ENCODE measurements around the gene GHSR. TPM values are rescaled to one million over a fixed set of nuclear protein-coding genes. Genes with fewer than 3 reads are reported as not detected.
A peak's percentile ranks its signal among the peaks of the same experiment; 100 is the strongest.

The GHSR gene
- total RNA-seq, 2 experiments from 2014 or later = not detected

DNA sequence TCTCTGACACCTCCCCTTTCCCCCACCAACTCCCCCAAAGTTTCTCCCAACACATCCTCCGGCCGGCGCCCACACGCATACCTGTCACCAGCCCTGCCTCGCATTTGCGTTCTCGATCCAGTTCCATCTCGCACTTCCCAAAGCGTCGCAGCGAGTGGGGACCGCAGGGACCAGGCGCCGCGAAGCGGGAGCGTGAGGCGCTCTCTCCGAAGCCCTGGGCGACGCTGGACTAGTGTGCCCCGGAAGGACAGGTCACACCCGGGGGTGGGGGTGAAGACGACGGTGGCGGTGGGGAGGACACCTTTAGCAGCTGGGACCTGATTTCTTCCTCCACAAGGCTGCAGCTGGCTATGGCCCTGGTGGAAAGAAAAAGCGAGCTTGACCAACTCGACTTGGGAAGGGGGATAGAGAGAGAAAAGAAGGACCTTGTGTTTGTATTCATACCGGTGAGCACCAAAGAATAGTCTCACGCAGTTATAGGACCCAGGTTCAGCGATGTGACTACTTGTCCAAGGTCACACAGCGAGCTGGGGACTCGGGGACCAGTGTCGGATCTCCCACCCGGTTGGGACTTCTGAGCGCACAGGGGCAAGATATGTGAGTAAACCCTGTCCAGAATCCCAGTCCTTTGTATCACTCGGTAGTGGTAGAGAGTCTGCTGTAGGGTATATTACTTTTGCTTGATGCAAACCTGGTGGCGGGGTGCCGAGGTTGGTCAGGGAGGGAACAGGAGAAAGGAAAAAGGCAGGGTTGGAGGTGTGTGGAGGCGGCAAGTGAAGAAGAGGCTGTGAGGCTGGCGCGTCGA lies 607 bp upstream of the GHSR start:
- peaks cover 47 to 71% of the 10 kb centered on the region in 2 experiments for H3K27me3 ChIP-seq (ENCODE audit: control insufficient read depth in 1 of 2, insufficient read depth in 2 of 2, low read length in 2 of 2)
- ChIA-PET POLR2A (no interaction called here), CTCF (no interaction called here)

DNA sequence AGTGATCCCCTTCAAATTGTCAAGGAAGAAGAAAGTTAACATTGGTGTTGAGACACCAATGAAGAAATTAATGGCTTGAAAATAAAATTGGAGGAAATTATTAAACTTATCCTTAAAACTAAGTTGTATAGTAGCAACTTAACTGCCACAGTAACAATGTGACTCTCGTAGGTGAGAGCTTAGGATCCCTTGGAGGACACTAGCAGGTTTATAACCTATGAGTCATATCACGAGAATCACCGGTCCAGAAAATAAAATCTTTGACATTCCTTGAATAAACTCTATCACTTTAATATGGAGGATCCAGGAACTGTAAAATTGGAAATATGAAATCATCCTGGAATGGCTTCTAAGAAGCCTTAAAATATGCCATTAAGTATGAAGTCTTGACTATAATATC lies 2.1 kb downstream of the GHSR start:
- Mint-ChIP-seq H3K4me1 (ENCODE audit: low read depth) (peaks cover 32% of the 10 kb centered on the region), H3K27ac (no peak overlapping the region), H3K27me3 (peaks cover 87% of the 10 kb centered on the region), H3K36me3 (ENCODE audit: low read depth) (no peaks in the 10 kb centered on the region), H3K9me3 (no peaks in the 10 kb centered on the region), H3K4me3 (no peak overlapping the region)
- Histone ChIP-seq H3K9me3 (ENCODE audit: control insufficient read depth in 1 of 2, insufficient read depth in 1 of 2, low read length in 2 of 2) (peaks cover 0 to 28% of the 10 kb centered on the region in 2 experiments), H3K27ac (ENCODE audit: low read depth in 1 of 2, low read length in 2 of 2) (no peak overlapping the region), H3K27me3 (ENCODE audit: control insufficient read depth in 1 of 2, insufficient read depth in 2 of 2, low read length in 2 of 2) (peaks cover 48 to 62% of the 10 kb centered on the region in 2 experiments), H3K36me3 (ENCODE audit: insufficient read depth, low read length) (no peaks in the 10 kb centered on the region), H3K4me1 (ENCODE audit: insufficient read depth, low read length) (peaks cover 25% of the 10 kb centered on the region), H3K4me3 (ENCODE audit: low read length) (no peak overlapping the region)
- ATAC-seq (ENCODE audit: poor library complexity) = no peak
- POLR2A ChIA-PET = no interaction called here
- CTCF ChIA-PET = no interaction called here
- TF ChIP-seq, protein P1, sequence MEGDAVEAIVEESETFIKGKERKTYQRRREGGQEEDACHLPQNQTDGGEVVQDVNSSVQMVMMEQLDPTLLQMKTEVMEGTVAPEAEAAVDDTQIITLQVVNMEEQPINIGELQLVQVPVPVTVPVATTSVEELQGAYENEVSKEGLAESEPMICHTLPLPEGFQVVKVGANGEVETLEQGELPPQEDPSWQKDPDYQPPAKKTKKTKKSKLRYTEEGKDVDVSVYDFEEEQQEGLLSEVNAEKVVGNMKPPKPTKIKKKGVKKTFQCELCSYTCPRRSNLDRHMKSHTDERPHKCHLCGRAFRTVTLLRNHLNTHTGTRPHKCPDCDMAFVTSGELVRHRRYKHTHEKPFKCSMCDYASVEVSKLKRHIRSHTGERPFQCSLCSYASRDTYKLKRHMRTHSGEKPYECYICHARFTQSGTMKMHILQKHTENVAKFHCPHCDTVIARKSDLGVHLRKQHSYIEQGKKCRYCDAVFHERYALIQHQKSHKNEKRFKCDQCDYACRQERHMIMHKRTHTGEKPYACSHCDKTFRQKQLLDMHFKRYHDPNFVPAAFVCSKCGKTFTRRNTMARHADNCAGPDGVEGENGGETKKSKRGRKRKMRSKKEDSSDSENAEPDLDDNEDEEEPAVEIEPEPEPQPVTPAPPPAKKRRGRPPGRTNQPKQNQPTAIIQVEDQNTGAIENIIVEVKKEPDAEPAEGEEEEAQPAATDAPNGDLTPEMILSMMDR (IDR thresholded peaks at IDR 0.05) = no peak
- intact Hi-C loops (cut with DNase I, micrococcal nuclease) = no loop called here
- no peak for DNase-seq

More for the DNA sequence above, 607 bp upstream of the GHSR start:
- no peaks in the 10 kb centered on the region for H3K36me3 ChIP-seq (ENCODE audit: insufficient read depth, low read length)
- intact Hi-C loops (cut with DNase I, micrococcal nuclease) = no loop called here
- TF ChIP-seq, protein P1 (IDR thresholded peaks at IDR 0.05) = no peak
- no peaks in the 10 kb centered on the region for H3K36me3 Mint-ChIP-seq (ENCODE audit: low read depth)
- H3K27ac Mint-ChIP-seq = no peak overlapping the region
- ATAC-seq (ENCODE audit: poor library complexity) (no peak), DNase-seq (peak in 1 of 14 experiments; percentile 8)
- H3K9me3 ChIP-seq (ENCODE audit: control insufficient read depth in 1 of 2, insufficient read depth in 1 of 2, low read length in 2 of 2) = peaks cover 0 to 28% of the 10 kb centered on the region in 2 experiments
- H3K27me3 Mint-ChIP-seq = peaks cover 86% of the 10 kb centered on the region
- peaks cover 25% of the 10 kb centered on the region for H3K4me1 ChIP-seq (ENCODE audit: insufficient read depth, low read length)
- H3K4me3 ChIP-seq (ENCODE audit: low read length) = no peak overlapping the region
- peaks cover 32% of the 10 kb centered on the region for H3K4me1 Mint-ChIP-seq (ENCODE audit: low read depth)
- H3K9me3 Mint-ChIP-seq = no peaks in the 10 kb centered on the region
- H3K27ac ChIP-seq (ENCODE audit: low read depth in 1 of 2, low read length in 2 of 2) = no peak overlapping the region
- H3K4me3 Mint-ChIP-seq = no peak overlapping the region

DNA sequence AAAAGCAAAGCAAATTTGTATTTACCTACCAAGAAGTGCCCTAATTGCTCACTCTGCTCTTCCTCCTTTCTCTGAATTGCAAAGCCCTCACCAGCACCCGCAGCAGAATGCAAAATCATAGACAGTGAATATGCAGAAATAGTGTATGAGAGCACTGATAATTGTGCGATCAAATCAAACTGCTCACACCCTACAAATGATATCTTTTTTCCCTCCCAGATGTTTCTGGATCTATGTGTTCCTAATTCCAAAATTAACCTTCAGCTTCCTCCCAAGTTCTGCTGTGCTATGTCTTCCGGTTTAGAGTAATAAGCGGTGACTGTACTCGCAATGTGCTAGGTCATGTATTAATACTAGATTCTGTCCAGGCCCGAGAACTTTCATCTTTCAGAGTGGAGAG lies 3.4 kb downstream of the GHSR start:
- intact Hi-C loops (cut with DNase I, micrococcal nuclease) = no loop called here
- peaks cover 44 to 49% of the 10 kb centered on the region in 2 experiments for H3K27me3 ChIP-seq (ENCODE audit: control insufficient read depth in 1 of 2, insufficient read depth in 2 of 2, low read length in 2 of 2)
- H3K36me3 Mint-ChIP-seq (ENCODE audit: low read depth) = no peaks in the 10 kb centered on the region
- DNase-seq (no peak), ATAC-seq (ENCODE audit: poor library complexity) (no peak)
- H3K4me3 Mint-ChIP-seq = no peak overlapping the region
- no peaks in the 10 kb centered on the region for H3K36me3 ChIP-seq (ENCODE audit: insufficient read depth, low read length)
- TF ChIP-seq, protein P1 (IDR thresholded peaks at IDR 0.05) = no peak
- H3K27me3 Mint-ChIP-seq = peaks cover 84% of the 10 kb centered on the region
- H3K9me3 ChIP-seq (ENCODE audit: control insufficient read depth in 1 of 2, insufficient read depth in 1 of 2, low read length in 2 of 2) = peaks cover 0 to 21% of the 10 kb centered on the region in 2 experiments
- H3K4me1 ChIP-seq (ENCODE audit: insufficient read depth, low read length) = peaks cover 25% of the 10 kb centered on the region
- H3K4me1 Mint-ChIP-seq (ENCODE audit: low read depth) = peaks cover 29% of the 10 kb centered on the region
- CTCF ChIA-PET = interaction anchor here (1.6 kb wide), 1 partner anchor 17 kb away, joined by 8 read pairs; no protein-coding TSS in a partner anchor
- no peak overlapping the region for H3K4me3 ChIP-seq (ENCODE audit: low read length)
- H3K27ac ChIP-seq (ENCODE audit: low read depth in 1 of 2, low read length in 2 of 2) = no peak overlapping the region
- POLR2A ChIA-PET = interaction anchor here (0.6 kb wide), 1 partner anchor 228 kb away, joined by 3 read pairs; no protein-coding TSS in a partner anchor
- H3K9me3 Mint-ChIP-seq = no peaks in the 10 kb centered on the region
- H3K27ac Mint-ChIP-seq = no peak overlapping the region

Measured in CD4-positive, alpha-beta T cell (primary cell).